Psoas muscle (tissue), 8 donors: ENCODE measurements around the gene HSD17B12. TPM values are rescaled to one million over a fixed set of nuclear protein-coding genes. Genes with fewer than 3 reads are reported as not detected.
"Not testable (repeated sequence)": the region's sequence is repeated elsewhere in the genome, so short reads cannot be mapped to it uniquely, and the experiment has no call there.

ENCODE experiments used
- ATAC-seq, 4 donors: fragments of 200-7000 bp; cut with Tn5 transposase; one replicate each; pipeline ENCODE4 v1.9.1; 2020; ENCODE audit warnings: moderate library complexity in 3 of 4, mild to moderate bottlenecking in 2 of 4
- DNase-seq, 2 donors: peaks; one replicate each; pipeline ENCODE4 v3.0.0-alpha.2; 2020
- H3K27ac ChIP-seq: fragments of 200-600 bp; one replicate; pipeline ENCODE4 v1.8.0; 2022
- H3K27me3 ChIP-seq, 3 donors: fragments of 200-600 bp in 1 of 3; one replicate each; pipeline versions ENCODE4 v1.6.1 to v1.8.0; 2013 to 2022; ENCODE audit warnings: low read length in 2 of 3, mild to moderate bottlenecking in 2 of 3, moderate library complexity in 1 of 3; ENCODE audit not compliant: insufficient read depth in 3 of 3
- H3K36me3 ChIP-seq, 2 donors: fragments of 200-600 bp in 1 of 2; one replicate each; pipeline versions ENCODE4 v1.6.1 to v1.8.0; 2013 to 2022; ENCODE audit warnings: low read depth in 1 of 2, mild to moderate bottlenecking in 1 of 2, moderate library complexity in 1 of 2; ENCODE audit not compliant: insufficient read depth in 1 of 2
- H3K4me1 ChIP-seq: fragments of 200-600 bp; one replicate; pipeline ENCODE4 v1.8.0; 2022
- H3K4me3 ChIP-seq: fragments of 200-600 bp; one replicate; pipeline ENCODE4 v1.8.0; 2022; ENCODE audit warnings: mild to moderate bottlenecking
- H3K9me3 ChIP-seq: fragments of 200-600 bp; one replicate; pipeline ENCODE4 v1.8.0; 2022
- CTCF ChIP-seq: fragments of 200-600 bp; IDR thresholded peaks from one replicate; pipeline ENCODE4 v1.8.0; 2022; ENCODE audit warnings: antibody characterized with exemption
- WGBS, 3 donors: extraction: QIAGEN DNeasy Blood & Tissue Kit; methylation state at CpG; one replicate each; pipeline versions ENCODE4 v1.1.6 to v1.1.7; 2013; 5-methylcytosine and 5-hydroxymethylcytosine counted together
- intact Hi-C, 2 donors: fragments of 100-400 bp; cut with DNase I; formaldehyde crosslinking; loops; one replicate each; pipeline versions ENCODE4 v1.11.0 to v1.14.2; 2022
- polyA plus RNA-seq, 3 donors: library from polyadenylated mRNA; stranded (reverse); fragments of 200-250 nt; gene quantifications; one replicate each; pipeline ENCODE4 v1.2.3, GENCODE V29; 2013
- total RNA-seq, 4 donors: library from RNA; stranded (reverse); fragmentation: NEBNext Ultra II Directional in 2 of 4; extraction: Animal tissue kit (Norgen Biotek cat#: 25700) in 2 of 4; gene quantifications; one replicate each; pipeline versions ENCODE4 v1.2.1 to v1.2.4, GENCODE V29; 2021 to 2023
- donor health status: healthy with polysubstance abuse.
- donor health status: DM: no; HTN: no; CAD: no; lungs with moderate emphysema.
- donor health status: Bipolar disorder and iron deficiency.
- donor health status: healthy.
- donor health status: DM: yes; HTN: yes; CAD: no.
- donor health status: DM: no; HTN: no; CAD: no.
- donor health status: DM: no; HTN: no; CAD: no.
- donor health status: DM: yes; HTN: yes; CAD: no.

HSD17B12 gene
- total and polyA plus RNA-seq, 7 donors: 29.2 to 82.0 (median 45.0) TPM

GRCh38 chr11:43646767-43647166 is 33.8 kb upstream of the HSD17B12 start:
- peaks cover 22% of the 10 kb centered on the region for H3K4me1 ChIP-seq
- no peaks in the 10 kb centered on the region for H3K9me3 ChIP-seq
- DNase-seq (no peak), ATAC-seq (no peak)
- H3K27ac ChIP-seq: no peak overlapping the region
- TF ChIP-seq CTCF: no peak
- no peak overlapping the region for H3K4me3 ChIP-seq
- no peaks in the 10 kb centered on the region for H3K36me3 ChIP-seq
- 88 to 94% (median 89%) methylated on average over 2 of the region's 2 CpGs for WGBS, 3 donors
- intact Hi-C loops: loop anchor here (5.0 to 10.0 kb wide), 2 partner anchors 36 to 158 kb away; partner anchors contain the start of gene HSD17B12 (in 1 of the 2)
- H3K27me3 ChIP-seq: no peaks in the 10 kb centered on the region

- Histone ChIP-seq H3K36me3 (no peaks in the 10 kb centered on the region), H3K27ac (no peak overlapping the region), H3K4me1 (peaks cover 22% of the 10 kb centered on the region), H3K4me3 (no peak overlapping the region), H3K9me3 (no peaks in the 10 kb centered on the region), H3K27me3 (no peaks in the 10 kb centered on the region)
- DNase-seq: no peak
- TF ChIP-seq CTCF: no peak
- 95 to 98% (median 96%) methylated on average over 7 of the region's 7 CpGs for WGBS, 3 donors
- intact Hi-C loops: loop anchor here (5.0 to 10.0 kb wide), 2 partner anchors 33 to 156 kb away; partner anchors contain the start of gene HSD17B12 (in 1 of the 2)
- no peak for ATAC-seq
These were observed 31.6 kb upstream of the HSD17B12 start for GRCh38 chr11:43648888-43649287.

- intact Hi-C loops: loop anchor here (5.0 to 10.0 kb wide), 2 partner anchors 33 to 155 kb away; partner anchors contain the start of gene HSD17B12 (in 1 of the 2)
- peaks cover 22% of the 10 kb centered on the region for H3K4me1 ChIP-seq
- H3K27me3 ChIP-seq: no peaks in the 10 kb centered on the region
- WGBS, 3 donors: 81 to 85% (median 85%) methylated on average over 4 of the region's 4 CpGs
- no peak overlapping the region for H3K4me3 ChIP-seq
- DNase-seq (no peak), ATAC-seq (no peak)
- H3K27ac ChIP-seq: no peak overlapping the region
- no peaks in the 10 kb centered on the region for H3K36me3 ChIP-seq
- TF ChIP-seq CTCF: no peak
- H3K9me3 ChIP-seq: no peaks in the 10 kb centered on the region
These were observed 31.0 kb upstream of the HSD17B12 start for GRCh38 chr11:43649501-43649900.

GRCh38 chr11:43649921-43650320 is 30.6 kb upstream of the HSD17B12 start:
- Histone ChIP-seq H3K9me3 (no peaks in the 10 kb centered on the region), H3K36me3 (no peaks in the 10 kb centered on the region), H3K27ac (no peak overlapping the region), H3K4me1 (peaks cover 19% of the 10 kb centered on the region), H3K4me3 (no peak overlapping the region), H3K27me3 (no peaks in the 10 kb centered on the region)
- no peak for DNase-seq
- intact Hi-C loops: loop anchor here (5.0 to 10.0 kb wide), 2 partner anchors 32 to 155 kb away; partner anchors contain the start of gene HSD17B12 (in 1 of the 2)
- no peak for ATAC-seq
- 91 to 100% (median 97%) methylated on average over 1 of the region's 1 CpG for WGBS, 3 donors
- no peak for TF ChIP-seq CTCF

GRCh38 chr11:43663018-43663417 is 17.5 kb upstream of the HSD17B12 start:
- WGBS, 3 donors: 81 to 85% (median 83%) methylated on average over 9 of the region's 9 CpGs

More at GRCh38 chr11:43663018-43663417, 17.5 kb upstream of the HSD17B12 start:
- ATAC-seq, intact Hi-C loops, H3K4me1 ChIP-seq, DNase-seq, H3K4me3 ChIP-seq, H3K27me3 ChIP-seq, H3K27ac ChIP-seq, H3K9me3 ChIP-seq, H3K36me3 ChIP-seq: not testable (repeated sequence)
